Measurements from ENCODE around the gene SLC11A2. TPM values are rescaled to one million over a fixed set of nuclear protein-coding genes. Genes with fewer than 3 reads are reported as not detected.

Gene SLC11A2
- total RNA-seq, 1 experiment from 2014 or later, result 33.9 TPM

DNA sequence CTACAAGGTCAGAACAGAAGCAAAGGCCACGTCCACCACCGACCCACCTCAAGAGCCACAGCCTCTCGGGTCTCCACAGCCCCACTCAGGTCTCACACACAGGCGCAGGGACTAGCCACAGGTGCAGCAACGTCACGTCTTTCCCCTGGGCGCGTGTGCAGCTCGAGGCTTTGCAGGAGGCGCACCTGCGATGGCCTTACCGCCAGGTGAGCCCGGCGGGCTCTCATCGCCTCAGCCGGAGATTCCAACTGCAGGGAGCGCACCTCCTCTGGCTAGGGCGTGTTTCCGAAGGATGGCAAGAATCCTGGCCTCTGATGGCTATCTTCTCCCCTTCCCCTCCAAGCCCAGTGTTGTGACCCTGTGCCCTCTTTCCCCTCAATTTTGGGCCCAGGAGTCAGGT is 73.7 kb downstream of the SLC11A2 start, which contains the start of gene HIGD1C:
Gene HIGD1C (plus strand): TSS at position 35 of the 400 bp plus-strand sequence. CDS start 1,455 bp downstream, outside the sequence.
- ChIA-PET POLR2A (ENCODE audit: low non-redundant PET) (no interaction called here), CTCF (no interaction called here)
- H3K9me3 ChIP-seq (ENCODE audit: low read depth, low read length, poor library complexity, severe bottlenecking), result no peaks in the 10 kb centered on the region
- H3K27ac ChIP-seq (ENCODE audit: low read depth, low read length, poor library complexity, severe bottlenecking), result no peak within 1 kb of the TSS
- DNase-seq (ENCODE audit: low spot score), result no peak
- BruUV-seq (replicated peaks), result no TSS peak
- intact Hi-C loops (cut with micrococcal nuclease; ENCODE audit: unreplicated experiment), result no loop called here
- H3K4me3 ChIP-seq (ENCODE audit: low read depth, low read length, poor library complexity, severe bottlenecking), result no peak within 1 kb of the TSS
- no peaks in the 10 kb centered on the region for H3K27me3 ChIP-seq (replicated peaks; ENCODE audit: insufficient read depth, low read depth, low read length, poor library complexity)
- H3K4me1 ChIP-seq (ENCODE audit: insufficient read depth, low read length, poor library complexity, severe bottlenecking), result no peaks in the 10 kb centered on the region
- no peak for TF ChIP-seq EZH2 (IDR thresholded peaks at IDR 0.05; ENCODE audit: borderline replicate concordance, low read depth, low read length, poor library complexity, severe bottlenecking)
- TF ChIP-seq, protein P1, sequence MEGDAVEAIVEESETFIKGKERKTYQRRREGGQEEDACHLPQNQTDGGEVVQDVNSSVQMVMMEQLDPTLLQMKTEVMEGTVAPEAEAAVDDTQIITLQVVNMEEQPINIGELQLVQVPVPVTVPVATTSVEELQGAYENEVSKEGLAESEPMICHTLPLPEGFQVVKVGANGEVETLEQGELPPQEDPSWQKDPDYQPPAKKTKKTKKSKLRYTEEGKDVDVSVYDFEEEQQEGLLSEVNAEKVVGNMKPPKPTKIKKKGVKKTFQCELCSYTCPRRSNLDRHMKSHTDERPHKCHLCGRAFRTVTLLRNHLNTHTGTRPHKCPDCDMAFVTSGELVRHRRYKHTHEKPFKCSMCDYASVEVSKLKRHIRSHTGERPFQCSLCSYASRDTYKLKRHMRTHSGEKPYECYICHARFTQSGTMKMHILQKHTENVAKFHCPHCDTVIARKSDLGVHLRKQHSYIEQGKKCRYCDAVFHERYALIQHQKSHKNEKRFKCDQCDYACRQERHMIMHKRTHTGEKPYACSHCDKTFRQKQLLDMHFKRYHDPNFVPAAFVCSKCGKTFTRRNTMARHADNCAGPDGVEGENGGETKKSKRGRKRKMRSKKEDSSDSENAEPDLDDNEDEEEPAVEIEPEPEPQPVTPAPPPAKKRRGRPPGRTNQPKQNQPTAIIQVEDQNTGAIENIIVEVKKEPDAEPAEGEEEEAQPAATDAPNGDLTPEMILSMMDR (conservative IDR thresholded peaks at IDR 0.05; ENCODE audit: low read depth, low read length), result no peak
- no peaks in the 10 kb centered on the region for H3K36me3 ChIP-seq (ENCODE audit: insufficient read depth, low read length, poor library complexity, severe bottlenecking)

DNA sequence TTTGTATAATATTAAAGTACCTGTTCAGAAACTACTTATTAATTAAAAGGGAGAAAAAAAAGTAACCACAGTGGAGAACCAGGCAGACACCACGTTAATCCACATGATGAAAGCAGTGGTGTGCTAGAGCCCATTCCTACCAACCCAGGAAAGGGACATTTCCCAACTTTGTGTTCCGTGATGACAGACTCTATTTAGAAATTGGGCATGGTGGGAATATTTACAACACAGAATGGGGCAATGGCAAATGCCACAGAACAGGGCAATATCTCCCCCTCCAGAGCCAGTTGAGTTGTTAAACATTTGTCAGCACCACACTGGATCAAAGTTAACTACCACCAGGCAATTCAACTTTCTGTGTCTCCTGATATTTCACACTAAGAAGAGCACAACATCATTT is 75.1 kb downstream of the SLC11A2 start:
- no peak overlapping the region for H3K27ac ChIP-seq (ENCODE audit: low read depth, low read length, poor library complexity, severe bottlenecking)
- H3K9me3 ChIP-seq (ENCODE audit: low read depth, low read length, poor library complexity, severe bottlenecking), result no peaks in the 10 kb centered on the region
- ChIA-PET CTCF (no interaction called here), POLR2A (ENCODE audit: low non-redundant PET) (no interaction called here)
- TF ChIP-seq, protein P1 (conservative IDR thresholded peaks at IDR 0.05; ENCODE audit: low read depth, low read length), result no peak
- TF ChIP-seq EZH2 (IDR thresholded peaks at IDR 0.05; ENCODE audit: borderline replicate concordance, low read depth, low read length, poor library complexity, severe bottlenecking), result no peak
- H3K27me3 ChIP-seq (replicated peaks; ENCODE audit: insufficient read depth, low read depth, low read length, poor library complexity), result no peaks in the 10 kb centered on the region
- BruUV-seq (replicated peaks), result no TSS peak
- no peak overlapping the region for H3K4me3 ChIP-seq (ENCODE audit: low read depth, low read length, poor library complexity, severe bottlenecking)
- no peaks in the 10 kb centered on the region for H3K36me3 ChIP-seq (ENCODE audit: insufficient read depth, low read length, poor library complexity, severe bottlenecking)
- H3K4me1 ChIP-seq (ENCODE audit: insufficient read depth, low read length, poor library complexity, severe bottlenecking), result no peaks in the 10 kb centered on the region
- no peak for DNase-seq (ENCODE audit: low spot score)
- intact Hi-C loops (cut with micrococcal nuclease; ENCODE audit: unreplicated experiment), result no loop called here

DNA sequence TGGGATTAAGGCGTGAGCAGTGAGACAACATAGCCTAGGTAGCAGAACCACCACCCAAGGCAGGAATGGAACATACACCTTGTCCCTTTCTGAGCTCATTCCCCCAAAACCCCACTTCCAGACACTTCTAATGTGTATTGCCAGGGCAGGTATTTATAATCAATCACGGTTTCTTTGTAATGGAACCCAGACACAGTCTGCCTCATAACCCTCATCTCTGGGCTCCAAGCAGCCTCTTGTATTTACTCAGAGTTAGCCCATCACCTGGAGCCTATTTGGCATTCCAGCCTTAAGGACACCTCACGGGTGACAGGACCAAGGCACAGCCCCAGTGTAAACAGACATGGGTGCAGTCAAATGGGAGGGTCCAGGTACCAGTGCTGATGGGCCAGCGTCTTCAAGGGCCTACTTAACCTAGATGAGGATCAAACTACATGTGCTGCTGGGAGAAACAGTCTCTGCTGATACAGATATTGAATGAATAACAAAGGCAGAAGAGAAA is 76.3 kb downstream of the SLC11A2 start:
- intact Hi-C loops (cut with micrococcal nuclease; ENCODE audit: unreplicated experiment), result no loop called here
- TF ChIP-seq, protein P1 (conservative IDR thresholded peaks at IDR 0.05; ENCODE audit: low read depth, low read length), result no peak
- no peak for TF ChIP-seq EZH2 (IDR thresholded peaks at IDR 0.05; ENCODE audit: borderline replicate concordance, low read depth, low read length, poor library complexity, severe bottlenecking)
- Histone ChIP-seq H3K4me1 (ENCODE audit: insufficient read depth, low read length, poor library complexity, severe bottlenecking) (no peaks in the 10 kb centered on the region), H3K9me3 (ENCODE audit: low read depth, low read length, poor library complexity, severe bottlenecking) (no peaks in the 10 kb centered on the region), H3K27ac (ENCODE audit: low read depth, low read length, poor library complexity, severe bottlenecking) (no peak overlapping the region), H3K36me3 (ENCODE audit: insufficient read depth, low read length, poor library complexity, severe bottlenecking) (no peaks in the 10 kb centered on the region), H3K27me3 (replicated peaks; ENCODE audit: insufficient read depth, low read depth, low read length, poor library complexity) (no peaks in the 10 kb centered on the region), H3K4me3 (ENCODE audit: low read depth, low read length, poor library complexity, severe bottlenecking) (no peak overlapping the region)
- no peak for DNase-seq (ENCODE audit: low spot score)
- ChIA-PET POLR2A (ENCODE audit: low non-redundant PET) (no interaction called here), CTCF (no interaction called here)
- no TSS peak for BruUV-seq (replicated peaks)
